Measurements from ENCODE around the gene GALNT13.

Gene GALNT13

GRCh38 chr2:154125891-154126290, 254.2 kb downstream of the GALNT13 start:
- Histone ChIP-seq H3K27ac (no peak overlapping the region), H3K9me3 (ENCODE audit: control insufficient read depth, low read length) (no peaks in the 10 kb centered on the region), H3K4me3 (ENCODE audit: low read depth, low read length) (no peak overlapping the region), H3K36me3 (ENCODE audit: control insufficient read depth, insufficient read depth, low read length) (no peaks in the 10 kb centered on the region), H3K4me1 (no peaks in the 10 kb centered on the region), H2AFZ (no peak overlapping the region), H3K9ac (no peak overlapping the region), H3K79me2 (no peaks in the 10 kb centered on the region), H3K4me2 (ENCODE audit: low read length) (no peak overlapping the region), H3K27me3 (ENCODE audit: control insufficient read depth, insufficient read depth, low read length) (no peaks in the 10 kb centered on the region)
- TF ChIP-seq CTCF (IDR thresholded peaks at IDR 0.05) = no peak

GRCh38 chr2:154130821-154131220, 259.1 kb downstream of the GALNT13 start:
- Histone ChIP-seq H3K27ac (no peak overlapping the region), H3K36me3 (ENCODE audit: control insufficient read depth, insufficient read depth, low read length) (no peaks in the 10 kb centered on the region), H2AFZ (no peak overlapping the region), H3K4me1 (no peaks in the 10 kb centered on the region), H3K9ac (no peak overlapping the region), H3K27me3 (ENCODE audit: control insufficient read depth, insufficient read depth, low read length) (no peaks in the 10 kb centered on the region), H3K4me3 (ENCODE audit: low read depth, low read length) (no peak overlapping the region), H3K79me2 (no peaks in the 10 kb centered on the region), H3K9me3 (ENCODE audit: control insufficient read depth, low read length) (no peaks in the 10 kb centered on the region), H3K4me2 (ENCODE audit: low read length) (no peak overlapping the region)
- no peak for TF ChIP-seq CTCF (IDR thresholded peaks at IDR 0.05)

GRCh38 chr2:154132827-154133226, 261.1 kb downstream of the GALNT13 start:
- Histone ChIP-seq H2AFZ (no peak overlapping the region), H3K36me3 (ENCODE audit: control insufficient read depth, insufficient read depth, low read length) (no peaks in the 10 kb centered on the region), H3K4me3 (ENCODE audit: low read depth, low read length) (no peak overlapping the region), H3K4me1 (no peaks in the 10 kb centered on the region), H3K9me3 (ENCODE audit: control insufficient read depth, low read length) (no peaks in the 10 kb centered on the region), H3K4me2 (ENCODE audit: low read length) (no peak overlapping the region), H3K9ac (no peak overlapping the region), H3K27me3 (ENCODE audit: control insufficient read depth, insufficient read depth, low read length) (no peaks in the 10 kb centered on the region), H3K27ac (no peak overlapping the region), H3K79me2 (no peaks in the 10 kb centered on the region)
- no peak for TF ChIP-seq CTCF (IDR thresholded peaks at IDR 0.05)

DNA sequence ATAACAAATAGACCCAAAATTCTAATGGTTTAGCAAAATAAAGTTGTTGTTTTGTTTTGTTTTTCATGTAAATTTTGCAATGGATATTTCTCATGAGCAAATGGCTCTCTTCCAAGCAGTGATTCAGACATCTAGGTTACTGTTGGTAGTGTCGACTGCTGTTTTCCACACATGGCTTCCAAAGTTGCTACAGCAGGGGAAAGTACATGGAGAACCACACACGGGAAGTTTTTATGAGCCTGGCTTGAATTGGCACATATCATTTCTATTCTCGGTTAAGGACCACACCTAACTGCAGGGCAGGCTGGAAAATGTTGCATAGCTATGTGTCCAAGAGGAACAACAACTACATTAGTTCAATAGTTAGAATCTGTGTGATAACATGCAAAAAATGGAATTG, 262.1 kb downstream of the GALNT13 start:
- no peak overlapping the region for H3K4me2 ChIP-seq (ENCODE audit: low read length)
- H3K79me2 ChIP-seq = no peaks in the 10 kb centered on the region
- no peak for TF ChIP-seq CTCF (IDR thresholded peaks at IDR 0.05)
- no peaks in the 10 kb centered on the region for H3K4me1 ChIP-seq
- H2AFZ ChIP-seq = no peak overlapping the region
- no peak overlapping the region for H3K9ac ChIP-seq
- H3K27me3 ChIP-seq (ENCODE audit: control insufficient read depth, insufficient read depth, low read length) = no peaks in the 10 kb centered on the region
- H3K36me3 ChIP-seq (ENCODE audit: control insufficient read depth, insufficient read depth, low read length) = no peaks in the 10 kb centered on the region
- H3K27ac ChIP-seq = no peak overlapping the region
- no peak overlapping the region for H3K4me3 ChIP-seq (ENCODE audit: low read depth, low read length)
- H3K9me3 ChIP-seq (ENCODE audit: control insufficient read depth, low read length) = no peaks in the 10 kb centered on the region

DNA sequence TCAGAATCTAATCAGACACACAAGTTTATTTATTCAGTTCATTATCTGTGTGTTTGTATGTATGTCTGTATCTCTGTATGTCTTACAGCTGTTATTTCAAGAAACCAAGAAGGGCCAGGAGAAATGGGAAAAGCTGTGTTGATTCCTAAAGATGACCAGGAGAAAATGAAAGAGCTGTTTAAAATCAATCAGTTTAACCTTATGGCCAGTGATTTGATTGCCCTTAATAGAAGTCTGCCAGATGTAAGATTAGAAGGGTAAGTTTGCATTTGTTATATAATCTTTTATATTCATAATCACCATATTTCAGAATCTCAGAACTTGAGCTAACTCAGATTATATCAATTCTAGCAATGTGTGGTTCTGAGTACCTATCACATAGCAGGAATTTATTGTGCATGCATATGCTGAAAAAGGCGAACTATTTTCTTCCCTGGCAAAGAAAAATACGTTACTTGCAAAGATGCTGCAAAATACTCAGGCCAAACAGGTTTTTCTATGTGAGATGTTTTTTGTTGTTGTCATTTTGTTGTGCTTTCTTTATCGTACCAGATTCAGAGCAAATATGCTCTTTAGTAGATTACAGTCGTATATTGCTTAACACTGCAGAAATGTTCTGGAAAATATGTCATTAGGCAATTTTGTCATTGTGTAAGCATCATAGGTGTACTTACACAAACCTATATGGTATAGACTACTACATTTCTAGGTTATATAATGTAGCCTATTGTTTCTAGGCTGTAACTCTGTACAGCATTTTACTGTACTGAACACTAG, 268.7 kb downstream of the GALNT13 start:
- no peak overlapping the region for H3K9ac ChIP-seq
- H3K9me3 ChIP-seq (ENCODE audit: control insufficient read depth, low read length) = no peaks in the 10 kb centered on the region
- H2AFZ ChIP-seq = no peak overlapping the region
- no peak overlapping the region for H3K27ac ChIP-seq
- H3K4me3 ChIP-seq (ENCODE audit: low read depth, low read length) = no peak overlapping the region
- H3K4me1 ChIP-seq = no peaks in the 10 kb centered on the region
- no peaks in the 10 kb centered on the region for H3K27me3 ChIP-seq (ENCODE audit: control insufficient read depth, insufficient read depth, low read length)
- H3K79me2 ChIP-seq = no peaks in the 10 kb centered on the region
- TF ChIP-seq CTCF (IDR thresholded peaks at IDR 0.05) = no peak
- no peaks in the 10 kb centered on the region for H3K36me3 ChIP-seq (ENCODE audit: control insufficient read depth, insufficient read depth, low read length)
- H3K4me2 ChIP-seq (ENCODE audit: low read length) = no peak overlapping the region

All from parathyroid adenoma (tissue), 2 donors.